HepG2 (cell line): ENCODE results near the gene RERE. TPM values are rescaled to one million over a fixed set of nuclear protein-coding genes. Genes with fewer than 3 reads are reported as not detected.

Experiments used
- ATAC-seq: fragments of 200-7000 bp; cut with Tn5 transposase; 3 replicates; pipeline ENCODE4 v1.9.1; 2020; ENCODE audit warnings: mild to moderate bottlenecking, moderate library complexity
- BruUV-seq: library from RNA; stranded (reverse); fragments of 400-500 nt; replicated peaks from 2 replicates; lab custom pipeline; 2021; lab: Mats Ljungman, UMichigan
- CTCF ChIA-PET: fragments of 300-600 bp; formaldehyde crosslinking; extraction: SDS; loops from one replicate; lab custom pipeline; 2021; ENCODE audit warnings: low total read pairs, inconsistent platforms, low intra/inter-chr PET ratio; lab: Yijun Ruan, JAX
- POLR2A ChIA-PET: fragments of 350-600 bp; sonication (Branson Sonifier 250); formaldehyde crosslinking; loops from one replicate; lab custom pipeline; 2020; ENCODE audit warnings: antibody characterized with exemption, inconsistent platforms; lab: Yijun Ruan, JAX
- DNase-seq: peaks from one replicate; pipeline ENCODE4 v3.0.0-alpha.2; 2015; ENCODE audit warnings: low spot score
- FAIRE-seq: peaks from 3 replicates; lab custom pipeline; 2011; peaks lifted over from hg19 to GRCh38; lab: Jason Lieb, UNC
- H2AFZ ChIP-seq: one replicate; pipeline ENCODE4 v1.6.1; 2011; ENCODE audit warnings: low read length, inconsistent platforms
- H3K27ac ChIP-seq: fragments of 300-600 bp; 3 replicates; pipeline ENCODE4 v1.8.0; 2011; ENCODE audit warnings: mixed run types, mild to moderate bottlenecking, mixed read lengths, low read length, inconsistent platforms; ENCODE audit not compliant: insufficient read depth; ENCODE audit errors: extremely low read length
- H3K27me3 ChIP-seq, 2 experiments: fragments of 200-600 bp in 1 of 2; 2 replicates in 1 of 2; 3 replicates in 1 of 2; pipeline versions ENCODE4 v1.6.0 to v1.8.0; 2011; ENCODE audit warnings: low read length in 2 of 2, mild to moderate bottlenecking in 2 of 2, moderate library complexity in 2 of 2, inconsistent platforms in 1 of 2; ENCODE audit not compliant: insufficient read depth in 2 of 2, control insufficient read depth in 1 of 2
- H3K36me3 ChIP-seq, 2 experiments: fragments of 200-600 bp in 1 of 2; replicated peaks in 1 of 2; 2 replicates in 1 of 2; 3 replicates in 1 of 2; pipeline versions ENCODE4 v1.5.1 to v1.8.0; 2011; ENCODE audit warnings: low read length in 2 of 2, inconsistent platforms in 1 of 2; ENCODE audit not compliant: insufficient read depth in 2 of 2, control insufficient read depth in 1 of 2
- H3K4me1 ChIP-seq: 2 replicates; pipeline ENCODE4 v1.5.1; 2012; ENCODE audit warnings: low read length, inconsistent platforms; ENCODE audit not compliant: insufficient read depth
- H3K4me2 ChIP-seq: 2 replicates; pipeline ENCODE4 v1.6.0; 2011; ENCODE audit warnings: low read depth, low read length, inconsistent platforms
- H3K4me3 ChIP-seq, 3 experiments: fragments of 200-600 bp in 1 of 3; sonication (generic), shearing (Covaris generic) in 1 of 3; replicated peaks in 1 of 3; 2 replicates each; pipeline ENCODE4 v1.5.1; 2011 to 2016; ENCODE audit warnings: low read length in 3 of 3, inconsistent platforms in 2 of 3, low read depth in 2 of 3, mild to moderate bottlenecking in 2 of 3, control low read depth in 1 of 3, mixed read lengths in 1 of 3; ENCODE audit not compliant: insufficient read depth in 1 of 3
- H3K79me2 ChIP-seq: one replicate; pipeline ENCODE4 v1.6.1; 2011; ENCODE audit warnings: low read length, inconsistent platforms; ENCODE audit not compliant: insufficient read depth
- H3K9ac ChIP-seq: 2 replicates; pipeline ENCODE4 v1.6.0; 2011; ENCODE audit warnings: mild to moderate bottlenecking, low read depth, low read length, inconsistent platforms; ENCODE audit not compliant: insufficient read depth
- H3K9me3 ChIP-seq: 2 replicates; pipeline ENCODE4 v1.5.1; 2012; ENCODE audit warnings: mild to moderate bottlenecking, low read length
- H4K20me1 ChIP-seq: 2 replicates; pipeline ENCODE4 v1.6.0; 2011; ENCODE audit warnings: inconsistent platforms, mild to moderate bottlenecking, low read length, moderate library complexity; ENCODE audit not compliant: insufficient read depth
- ARID2 ChIP-seq: sonication (generic); formaldehyde crosslinking; IDR thresholded peaks from 2 replicates; pipeline ENCODE4 v1.8.1; 2022; ENCODE audit warnings: mild to moderate bottlenecking, missing genetic modification reagents, borderline replicate concordance
- ATF2 ChIP-seq: sonication (generic); formaldehyde crosslinking; IDR thresholded peaks from 2 replicates; pipeline ENCODE4 v1.4.0; 2020; ENCODE audit warnings: missing genetic modification reagents
- BCL3 ChIP-seq: sonication (generic); formaldehyde crosslinking; IDR thresholded peaks from 2 replicates; pipeline ENCODE4 v1.5.1; 2020; ENCODE audit warnings: mild to moderate bottlenecking, missing genetic modification reagents, moderate library complexity
- DNMT3B ChIP-seq: conservative IDR thresholded peaks from 2 replicates; pipeline ENCODE4 v1.6.1; 2016; ENCODE audit warnings: missing biosample characterization, control low read depth
- FIP1L1 ChIP-seq: fragments of 200-400 bp; formaldehyde crosslinking; IDR thresholded peaks from 2 replicates; pipeline ENCODE4 v1.6.1; 2018; ENCODE audit warnings: low read depth, mild to moderate bottlenecking, low read length, moderate library complexity, borderline replicate concordance; ENCODE audit not compliant: insufficient read depth
- KLF15 ChIP-seq: sonication (generic); formaldehyde crosslinking; IDR thresholded peaks from 2 replicates; pipeline ENCODE4 v1.8.1; 2023; ENCODE audit warnings: borderline replicate concordance, mild to moderate bottlenecking, inconsistent platforms, missing genetic modification reagents, mixed read lengths
- NFIC ChIP-seq: IDR thresholded peaks from 2 replicates; pipeline ENCODE4 v1.6.1; 2012; ENCODE audit warnings: mild to moderate bottlenecking, low read length, inconsistent platforms
- SOX5 ChIP-seq: IDR thresholded peaks from 2 replicates; pipeline ENCODE4 v1.6.1; 2016; ENCODE audit warnings: borderline replicate concordance
- THAP11 ChIP-seq: IDR thresholded peaks from 2 replicates; pipeline ENCODE4 v1.6.1; 2016; ENCODE audit warnings: missing biosample characterization, missing genetic modification reagents
- ZMYM2 ChIP-seq: sonication (generic); formaldehyde crosslinking; IDR thresholded peaks from 2 replicates; pipeline ENCODE4 v1.8.0; 2022; ENCODE audit warnings: mild to moderate bottlenecking, missing genetic modification reagents
- ZNF207 ChIP-seq: fragments of 450-650 bp; IDR thresholded peaks from 2 replicates; pipeline ENCODE4 v1.6.1; 2016; ENCODE audit warnings: antibody characterized with exemption, borderline replicate concordance
- ZNF281 ChIP-seq: sonication (generic); formaldehyde crosslinking; IDR thresholded peaks from 2 replicates; pipeline ENCODE4 v1.4.0; 2020; ENCODE audit warnings: missing genetic modification reagents, borderline replicate concordance
- ZNF644 ChIP-seq: IDR thresholded peaks from 2 replicates; pipeline ENCODE4 v1.6.1; 2016; ENCODE audit warnings: low read depth
- WGBS: methylation state at CpG from one replicate; pipeline ENCODE4 v1.1.6; 2017; ENCODE audit warnings: low lambda C conversion rate; 5-methylcytosine and 5-hydroxymethylcytosine counted together
- in situ Hi-C: cut with HindIII; loops from 2 replicates; pipeline ENCODE4 v1.10.0; 2017; ENCODE audit warnings: low pct_unique_long_range_greater_than_20kb; ENCODE audit not compliant: extremely low pct_ligation_motif_present
- intact Hi-C: fragments of 100-400 bp; cut with micrococcal nuclease; formaldehyde crosslinking; loops from one replicate; pipeline ENCODE4 v1.10.0; 2022; ENCODE audit not compliant: unreplicated experiment
- polyA plus RNA-seq, 8 experiments: library from polyadenylated mRNA; depleted of rRNA in 3 of 8; stranded (reverse) in 7 of 8; unstranded in 1 of 8; fragments of >200 nt; fragmentation: Illumina TruSeq in 4 of 8; extraction: Trizol in 4 of 8; gene quantifications; 2 replicates each; pipeline versions ENCODE4 v1.2.1 to v1.2.3, GENCODE V29; 2011 to 2016; ENCODE audit warnings: low read depth in 4 of 8, missing spikeins in 1 of 8, mixed read lengths in 1 of 8; ENCODE audit not compliant: insufficient read depth in 1 of 8
- total RNA-seq, 5 experiments: library from RNA; depleted of rRNA; stranded (reverse); fragments of >200 nt; fragmentation: Illumina TruSeq; extraction: Trizol; gene quantifications; 2 replicates each; pipeline ENCODE4 v1.2.3, GENCODE V29; 2016; ENCODE audit warnings: low read depth in 1 of 5
- TF ChIP-seq, protein P1 (sequence below): sonication (generic); formaldehyde crosslinking; IDR thresholded peaks from 2 replicates; pipeline ENCODE4 v1.8.1; 2022; ENCODE audit warnings: mild to moderate bottlenecking, missing genetic modification reagents
- TF ChIP-seq, protein P2 (sequence below): sonication (generic); formaldehyde crosslinking; IDR thresholded peaks from 2 replicates; pipeline ENCODE4 v1.4.0; 2020; ENCODE audit warnings: mild to moderate bottlenecking, missing genetic modification reagents, borderline replicate concordance

Gene RERE
- total and polyA plus RNA-seq, 2 of the 13 experiments (the other 11 are each of a cell fraction or from before 2014, with no cell fraction given) = 18.3 to 21.9 TPM

GRCh38 chr1:8563944-8564537, 253.4 kb downstream of the RERE start:
- Histone ChIP-seq H3K27ac (peak overlapping the region; percentile 75), H2AFZ (no peak overlapping the region), H4K20me1 (peaks cover 29% of the 10 kb centered on the region), H3K79me2 (peaks cover 76% of the 10 kb centered on the region), H3K4me2 (peak overlapping the region; percentile 55), H3K9ac (peak overlapping the region; percentile 48), H3K4me1 (peaks cover 89% of the 10 kb centered on the region), H3K9me3 (no peaks in the 10 kb centered on the region), H3K4me3 (no peak overlapping the region), H3K27me3 (no peaks in the 10 kb centered on the region), H3K36me3 (peaks cover 3 to 4% of the 10 kb centered on the region in 2 experiments; a peak in 4 of 5 replicates)
- ATAC-seq = peak; percentile 89
- peak; percentile 81 for FAIRE-seq
- no TSS peak for BruUV-seq
- ChIA-PET POLR2A (interaction anchor here (0.7 to 2.2 kb wide), 5 partner anchors 12 to 284 kb away, joined by 3 to 9 read pairs (median 4); no protein-coding TSS in a partner anchor), CTCF (interaction anchor here (0.5 to 0.8 kb wide), 2 partner anchors 45 to 163 kb away, joined by 3 read pairs; no protein-coding TSS in a partner anchor)
- DNase-seq = peak; percentile 98
- in situ Hi-C loops (loop anchor here (10.0 to 25.0 kb wide), 2 partner anchors 101 to 273 kb away; no protein-coding TSS in a partner anchor), intact Hi-C loops (loop anchor here (5.0 kb wide), 1 partner anchor 283 kb away; no protein-coding TSS in a partner anchor)
- 17% methylated on average over 1 of the region's 2 CpGs for WGBS
- TF ChIP-seq, protein P1, sequence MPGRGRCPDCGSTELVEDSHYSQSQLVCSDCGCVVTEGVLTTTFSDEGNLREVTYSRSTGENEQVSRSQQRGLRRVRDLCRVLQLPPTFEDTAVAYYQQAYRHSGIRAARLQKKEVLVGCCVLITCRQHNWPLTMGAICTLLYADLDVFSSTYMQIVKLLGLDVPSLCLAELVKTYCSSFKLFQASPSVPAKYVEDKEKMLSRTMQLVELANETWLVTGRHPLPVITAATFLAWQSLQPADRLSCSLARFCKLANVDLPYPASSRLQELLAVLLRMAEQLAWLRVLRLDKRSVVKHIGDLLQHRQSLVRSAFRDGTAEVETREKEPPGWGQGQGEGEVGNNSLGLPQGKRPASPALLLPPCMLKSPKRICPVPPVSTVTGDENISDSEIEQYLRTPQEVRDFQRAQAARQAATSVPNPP = no peak
- no peak for TF ChIP-seq NFIC
- TF ChIP-seq FIP1L1 = no peak
- no peak for TF ChIP-seq KLF15 (CRISPR knock-in tag)
- TF ChIP-seq DNMT3B (CRISPR knock-in tag) = no peak
- TF ChIP-seq ZMYM2 (CRISPR knock-in tag) = no peak
- peak; percentile 75; the same call in 1 of the 2 replicates for TF ChIP-seq ZNF644 (CRISPR knock-in tag)
- TF ChIP-seq THAP11 (CRISPR knock-in tag) = peak; percentile 29; the same call in 1 of the 2 replicates
- TF ChIP-seq ZNF207 = no peak
- TF ChIP-seq ARID2 (CRISPR knock-in tag) = no peak
- peak; percentile 100 for TF ChIP-seq SOX5
- TF ChIP-seq, protein P2, sequence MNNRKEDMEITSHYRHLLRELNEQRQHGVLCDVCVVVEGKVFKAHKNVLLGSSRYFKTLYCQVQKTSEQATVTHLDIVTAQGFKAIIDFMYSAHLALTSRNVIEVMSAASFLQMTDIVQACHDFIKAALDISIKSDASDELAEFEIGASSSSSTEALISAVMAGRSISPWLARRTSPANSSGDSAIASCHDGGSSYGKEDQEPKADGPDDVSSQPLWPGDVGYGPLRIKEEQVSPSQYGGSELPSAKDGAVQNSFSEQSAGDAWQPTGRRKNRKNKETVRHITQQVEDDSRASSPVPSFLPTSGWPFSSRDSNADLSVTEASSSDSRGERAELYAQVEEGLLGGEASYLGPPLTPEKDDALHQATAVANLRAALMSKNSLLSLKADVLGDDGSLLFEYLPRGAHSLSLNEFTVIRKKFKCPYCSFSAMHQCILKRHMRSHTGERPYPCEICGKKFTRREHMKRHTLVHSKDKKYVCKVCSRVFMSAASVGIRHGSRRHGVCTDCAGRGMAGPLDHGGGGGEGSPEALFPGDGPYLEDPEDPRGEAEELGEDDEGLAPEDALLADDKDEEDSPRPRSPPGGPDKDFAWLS (CRISPR knock-in tag) = no peak
- no peak for TF ChIP-seq BCL3 (CRISPR knock-in tag)
- TF ChIP-seq ZNF281 = peak; percentile 60; the same call in 1 of the 2 replicates
- no peak for TF ChIP-seq ATF2
